ENCODE data around the gene LARP1B. TPM values are rescaled to one million over a fixed set of nuclear protein-coding genes. Genes with fewer than 3 reads are reported as not detected.

LARP1B gene
- total RNA-seq, 2 experiments from 2014 or later: 8.4 to 8.9 TPM

DNA sequence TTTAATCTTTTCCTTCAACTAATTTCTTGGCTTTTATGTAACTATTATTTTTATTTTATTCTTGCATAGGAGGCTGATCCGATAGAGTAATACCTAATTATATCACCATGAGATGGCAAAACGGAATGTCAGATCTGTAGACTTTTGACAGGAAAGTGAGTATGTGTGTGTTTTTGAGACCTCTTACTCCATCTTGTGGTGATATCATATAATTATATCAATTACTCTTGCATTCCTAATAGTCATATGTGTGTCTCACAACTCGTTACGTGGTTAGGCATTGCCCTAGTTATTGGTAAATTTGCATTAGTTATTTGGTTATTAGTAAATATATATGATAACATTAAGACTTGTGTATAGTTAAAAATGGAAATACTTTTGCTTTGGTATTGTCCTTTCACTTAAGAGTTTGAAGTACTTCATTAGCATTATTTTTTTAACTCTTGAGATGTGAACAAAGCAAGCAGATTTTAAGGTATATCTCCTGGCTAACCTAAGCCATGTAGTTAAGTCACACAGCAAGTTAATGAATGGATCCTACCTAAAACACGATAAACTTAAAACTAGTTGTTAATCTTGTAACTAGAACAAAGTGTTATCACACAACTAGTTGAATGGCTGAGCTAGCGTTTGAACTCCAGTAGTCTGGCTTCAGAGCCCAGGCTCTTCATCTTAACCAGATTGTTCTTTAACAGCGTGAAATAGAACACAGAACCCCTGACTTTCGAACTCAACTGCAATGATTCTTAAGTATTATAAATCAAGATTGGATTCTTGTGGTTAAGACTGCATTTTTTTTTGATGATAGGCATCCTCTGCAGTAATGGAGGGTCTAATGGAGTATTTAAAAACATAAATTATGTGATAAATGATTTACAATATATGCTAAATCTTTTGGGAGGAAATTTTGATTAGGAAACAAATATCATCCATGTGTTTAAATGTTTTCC is 159.4 kb downstream of the LARP1B start:
- Histone ChIP-seq H3K27ac (ENCODE audit: low read depth in 1 of 2, low read length in 2 of 2) (no peak overlapping the region), H3K4me3 (ENCODE audit: low read length) (no peak overlapping the region), H3K27me3 (ENCODE audit: control insufficient read depth in 1 of 2, insufficient read depth in 2 of 2, low read length in 2 of 2) (no peaks in the 10 kb centered on the region), H3K9me3 (ENCODE audit: control insufficient read depth in 1 of 2, insufficient read depth in 1 of 2, low read length in 2 of 2) (no peaks in the 10 kb centered on the region), H3K4me1 (ENCODE audit: insufficient read depth, low read length) (no peaks in the 10 kb centered on the region), H3K36me3 (ENCODE audit: insufficient read depth, low read length) (no peaks in the 10 kb centered on the region)
- no peaks in the 10 kb centered on the region for H3K4me1 Mint-ChIP-seq (ENCODE audit: low read depth)
- H3K9me3 Mint-ChIP-seq: no peaks in the 10 kb centered on the region
- no peaks in the 10 kb centered on the region for H3K36me3 Mint-ChIP-seq (ENCODE audit: low read depth)
- intact Hi-C loops (cut with DNase I, micrococcal nuclease): no loop called here
- ATAC-seq (ENCODE audit: poor library complexity): no peak
- TF ChIP-seq, protein P1, sequence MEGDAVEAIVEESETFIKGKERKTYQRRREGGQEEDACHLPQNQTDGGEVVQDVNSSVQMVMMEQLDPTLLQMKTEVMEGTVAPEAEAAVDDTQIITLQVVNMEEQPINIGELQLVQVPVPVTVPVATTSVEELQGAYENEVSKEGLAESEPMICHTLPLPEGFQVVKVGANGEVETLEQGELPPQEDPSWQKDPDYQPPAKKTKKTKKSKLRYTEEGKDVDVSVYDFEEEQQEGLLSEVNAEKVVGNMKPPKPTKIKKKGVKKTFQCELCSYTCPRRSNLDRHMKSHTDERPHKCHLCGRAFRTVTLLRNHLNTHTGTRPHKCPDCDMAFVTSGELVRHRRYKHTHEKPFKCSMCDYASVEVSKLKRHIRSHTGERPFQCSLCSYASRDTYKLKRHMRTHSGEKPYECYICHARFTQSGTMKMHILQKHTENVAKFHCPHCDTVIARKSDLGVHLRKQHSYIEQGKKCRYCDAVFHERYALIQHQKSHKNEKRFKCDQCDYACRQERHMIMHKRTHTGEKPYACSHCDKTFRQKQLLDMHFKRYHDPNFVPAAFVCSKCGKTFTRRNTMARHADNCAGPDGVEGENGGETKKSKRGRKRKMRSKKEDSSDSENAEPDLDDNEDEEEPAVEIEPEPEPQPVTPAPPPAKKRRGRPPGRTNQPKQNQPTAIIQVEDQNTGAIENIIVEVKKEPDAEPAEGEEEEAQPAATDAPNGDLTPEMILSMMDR (IDR thresholded peaks at IDR 0.05): peak; percentile 30
- no peak overlapping the region for H3K4me3 Mint-ChIP-seq
- no peaks in the 10 kb centered on the region for H3K27me3 Mint-ChIP-seq
- peak in 2 of 14 experiments; percentile 7 to 13 for DNase-seq
- POLR2A ChIA-PET: no interaction called here
- H3K27ac Mint-ChIP-seq: no peak overlapping the region
- CTCF ChIA-PET: no interaction called here

DNA sequence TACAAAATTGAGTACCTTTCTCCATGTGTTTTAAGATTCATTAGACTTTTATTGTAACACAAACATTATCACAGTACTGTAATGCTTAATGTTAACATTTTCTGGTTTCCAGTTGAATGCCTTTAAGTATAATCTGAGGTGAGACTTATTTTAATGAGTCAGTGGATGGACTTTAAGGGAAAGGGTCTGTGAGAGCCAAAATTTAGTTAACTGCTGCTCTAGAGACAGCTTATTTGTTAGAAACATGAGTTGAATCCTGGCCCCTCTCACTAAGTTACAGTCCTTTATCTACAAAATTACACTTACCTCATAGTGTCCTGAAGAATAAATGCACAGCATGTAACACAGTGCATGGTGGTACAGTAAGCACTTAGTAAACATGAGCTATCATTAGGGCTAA is 160.5 kb downstream of the LARP1B start:
- intact Hi-C loops (cut with DNase I, micrococcal nuclease): no loop called here
- H3K4me1 ChIP-seq (ENCODE audit: insufficient read depth, low read length): no peaks in the 10 kb centered on the region
- no peaks in the 10 kb centered on the region for H3K4me1 Mint-ChIP-seq (ENCODE audit: low read depth)

DNA sequence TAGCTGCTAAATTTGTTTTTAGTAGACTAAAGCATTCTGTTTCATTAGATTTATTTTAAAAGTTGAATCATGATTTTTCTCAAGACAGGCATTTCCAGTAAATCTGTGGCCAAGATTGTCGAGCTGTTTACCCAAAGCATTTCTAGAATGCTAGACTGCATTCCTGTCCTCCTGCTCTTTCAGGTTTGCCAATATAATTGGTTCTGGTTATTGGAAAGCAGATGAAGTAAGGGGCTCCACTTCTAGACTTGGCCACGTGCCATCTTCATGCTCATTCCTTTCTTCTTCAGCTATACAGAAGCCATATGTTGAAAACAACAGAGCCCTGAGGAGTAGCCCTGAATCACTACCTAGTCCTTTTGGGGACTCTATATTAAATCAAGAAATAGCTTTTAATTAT is 164.0 kb downstream of the LARP1B start:
- ATAC-seq (ENCODE audit: poor library complexity): no peak
- DNase-seq: no peak
- no peaks in the 10 kb centered on the region for H3K4me1 ChIP-seq (ENCODE audit: insufficient read depth, low read length)
- no peaks in the 10 kb centered on the region for H3K9me3 ChIP-seq (ENCODE audit: control insufficient read depth in 1 of 2, insufficient read depth in 1 of 2, low read length in 2 of 2)
- H3K27ac ChIP-seq (ENCODE audit: low read depth in 1 of 2, low read length in 2 of 2): no peak overlapping the region
- ChIA-PET POLR2A (no interaction called here), CTCF (interaction anchor here (1.0 kb wide), 1 partner anchor 96 kb away, joined by 3 read pairs; no protein-coding TSS in a partner anchor)
- Mint-ChIP-seq H3K9me3 (no peaks in the 10 kb centered on the region), H3K27ac (no peak overlapping the region), H3K4me1 (ENCODE audit: low read depth) (no peaks in the 10 kb centered on the region), H3K36me3 (ENCODE audit: low read depth) (no peaks in the 10 kb centered on the region), H3K27me3 (no peaks in the 10 kb centered on the region), H3K4me3 (no peak overlapping the region)
- H3K36me3 ChIP-seq (ENCODE audit: insufficient read depth, low read length): no peaks in the 10 kb centered on the region
- no peaks in the 10 kb centered on the region for H3K27me3 ChIP-seq (ENCODE audit: control insufficient read depth in 1 of 2, insufficient read depth in 2 of 2, low read length in 2 of 2)
- H3K4me3 ChIP-seq (ENCODE audit: low read length): no peak overlapping the region
- TF ChIP-seq, protein P1 (IDR thresholded peaks at IDR 0.05): no peak
- intact Hi-C loops (cut with DNase I, micrococcal nuclease): no loop called here

More for the DNA sequence above, 160.5 kb downstream of the LARP1B start:
- no peak overlapping the region for H3K4me3 Mint-ChIP-seq
- no peaks in the 10 kb centered on the region for H3K36me3 ChIP-seq (ENCODE audit: insufficient read depth, low read length)
- no peaks in the 10 kb centered on the region for H3K27me3 Mint-ChIP-seq
- ATAC-seq (ENCODE audit: poor library complexity): no peak
- no peak overlapping the region for H3K27ac Mint-ChIP-seq
- H3K27me3 ChIP-seq (ENCODE audit: control insufficient read depth in 1 of 2, insufficient read depth in 2 of 2, low read length in 2 of 2): no peaks in the 10 kb centered on the region
- H3K9me3 Mint-ChIP-seq: no peaks in the 10 kb centered on the region
- TF ChIP-seq, protein P1 (IDR thresholded peaks at IDR 0.05): no peak
- H3K4me3 ChIP-seq (ENCODE audit: low read length): no peak overlapping the region
- no peak for DNase-seq
- H3K36me3 Mint-ChIP-seq (ENCODE audit: low read depth): no peaks in the 10 kb centered on the region
- ChIA-PET POLR2A (interaction anchor here (0.6 kb wide), 1 partner anchor 70 kb away, joined by 3 read pairs; no protein-coding TSS in a partner anchor), CTCF (no interaction called here)
- H3K27ac ChIP-seq (ENCODE audit: low read depth in 1 of 2, low read length in 2 of 2): no peak overlapping the region
- H3K9me3 ChIP-seq (ENCODE audit: control insufficient read depth in 1 of 2, insufficient read depth in 1 of 2, low read length in 2 of 2): no peaks in the 10 kb centered on the region

Data from CD4-positive, alpha-beta T cell (primary cell).